Measurements from ENCODE around the gene GOLM1.

- TF ChIP-seq CTCF (IDR thresholded peaks at IDR 0.05 in 4 of 5, conservative IDR thresholded peaks at IDR 0.05 in 1 of 5), result no peak
- no peak for TF ChIP-seq POLR2A (IDR thresholded peaks at IDR 0.05)
Measured at GRCh38 chr9:86042199-86042978, 57.0 kb downstream of the GOLM1 start.
